HL-60/S4 (cell line): ENCODE data around the gene NFIX.

Source experiments
- in situ Hi-C: fragments of 300-500 bp; cut with MboI; formaldehyde crosslinking; loops from 2 replicates; pipeline ENCODE4 v1.14.3; 2022; ENCODE audit warnings: low sequenced_read_pairs

NFIX gene

DNA sequence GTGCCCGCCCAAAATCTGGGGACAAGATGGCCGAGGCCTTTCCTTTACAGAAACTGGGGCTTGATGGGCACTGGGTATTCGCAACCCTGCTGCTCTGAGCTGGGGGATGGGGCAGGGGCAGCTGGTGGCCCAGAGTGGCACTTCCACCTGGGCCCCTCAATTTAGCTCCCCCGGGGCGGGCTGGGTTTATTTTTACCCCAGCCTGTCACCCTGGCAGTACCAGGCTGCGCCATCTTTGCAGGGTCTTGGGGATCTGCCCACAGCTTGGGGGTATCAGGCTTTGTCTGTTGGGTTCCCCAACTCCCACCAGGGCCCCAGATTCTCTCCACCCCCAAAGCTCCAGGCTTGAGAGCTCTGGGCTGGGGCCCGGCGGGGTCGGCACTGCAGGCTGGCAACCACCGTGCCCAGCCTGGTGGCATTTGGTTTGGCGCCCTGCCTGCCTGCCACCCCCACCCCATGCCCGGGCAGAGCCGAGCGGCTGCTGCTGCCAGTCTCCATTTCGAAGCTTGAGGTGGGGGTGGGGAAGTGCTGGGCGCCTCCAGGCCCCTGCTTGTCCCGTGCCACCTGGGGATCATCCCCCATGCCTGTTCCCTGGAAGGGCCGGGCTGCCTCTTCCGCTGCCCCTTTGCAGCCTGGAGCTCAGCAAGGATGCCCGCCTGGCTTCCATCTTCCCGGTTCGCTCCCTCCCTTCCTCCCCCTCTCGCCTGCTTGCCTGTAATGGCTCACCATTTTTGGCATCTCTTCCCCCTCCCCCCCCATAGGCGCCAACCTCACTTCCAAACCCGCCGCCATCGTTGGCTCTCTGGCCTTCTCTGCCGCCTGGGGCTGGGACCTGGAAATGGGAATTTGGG is 11.4 kb downstream of the NFIX start:
- in situ Hi-C loops, result no loop called here

DNA sequence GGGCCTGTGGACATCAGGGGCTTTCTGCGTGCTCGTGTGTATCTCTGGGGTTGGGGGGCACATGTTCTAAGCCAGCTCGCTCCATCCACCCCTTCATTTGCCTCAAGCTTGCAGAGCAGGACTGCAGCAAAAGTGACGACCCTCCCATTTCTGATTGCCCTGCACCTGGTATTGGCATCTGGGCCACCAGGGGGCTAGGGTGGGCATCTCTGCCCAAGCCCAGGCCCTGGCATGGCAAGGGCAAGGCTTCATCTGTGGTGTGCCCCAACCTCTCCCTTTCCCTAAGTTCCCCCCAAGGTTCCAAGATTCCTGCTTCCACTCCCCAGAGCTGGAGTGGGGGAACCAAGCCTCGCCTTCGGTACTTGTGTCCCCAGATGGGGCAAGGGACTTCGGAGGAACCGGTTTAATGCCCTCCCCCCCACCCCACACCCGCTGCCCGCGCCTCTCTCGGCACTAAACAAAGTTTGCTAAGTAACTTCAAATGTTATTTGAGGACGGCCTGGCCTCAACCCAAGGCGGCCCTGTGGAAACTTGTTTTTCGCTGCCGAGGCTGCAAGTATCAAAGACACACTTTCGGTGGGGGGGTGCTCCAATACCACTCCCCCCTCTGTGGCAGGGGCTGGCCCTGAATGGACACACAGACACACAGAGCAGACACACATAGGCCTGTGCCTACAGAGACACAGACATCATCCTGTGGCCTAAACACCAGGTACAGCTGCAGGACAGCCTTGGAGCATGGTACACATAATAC is 12.2 kb downstream of the NFIX start:
- in situ Hi-C loops, result no loop called here

DNA sequence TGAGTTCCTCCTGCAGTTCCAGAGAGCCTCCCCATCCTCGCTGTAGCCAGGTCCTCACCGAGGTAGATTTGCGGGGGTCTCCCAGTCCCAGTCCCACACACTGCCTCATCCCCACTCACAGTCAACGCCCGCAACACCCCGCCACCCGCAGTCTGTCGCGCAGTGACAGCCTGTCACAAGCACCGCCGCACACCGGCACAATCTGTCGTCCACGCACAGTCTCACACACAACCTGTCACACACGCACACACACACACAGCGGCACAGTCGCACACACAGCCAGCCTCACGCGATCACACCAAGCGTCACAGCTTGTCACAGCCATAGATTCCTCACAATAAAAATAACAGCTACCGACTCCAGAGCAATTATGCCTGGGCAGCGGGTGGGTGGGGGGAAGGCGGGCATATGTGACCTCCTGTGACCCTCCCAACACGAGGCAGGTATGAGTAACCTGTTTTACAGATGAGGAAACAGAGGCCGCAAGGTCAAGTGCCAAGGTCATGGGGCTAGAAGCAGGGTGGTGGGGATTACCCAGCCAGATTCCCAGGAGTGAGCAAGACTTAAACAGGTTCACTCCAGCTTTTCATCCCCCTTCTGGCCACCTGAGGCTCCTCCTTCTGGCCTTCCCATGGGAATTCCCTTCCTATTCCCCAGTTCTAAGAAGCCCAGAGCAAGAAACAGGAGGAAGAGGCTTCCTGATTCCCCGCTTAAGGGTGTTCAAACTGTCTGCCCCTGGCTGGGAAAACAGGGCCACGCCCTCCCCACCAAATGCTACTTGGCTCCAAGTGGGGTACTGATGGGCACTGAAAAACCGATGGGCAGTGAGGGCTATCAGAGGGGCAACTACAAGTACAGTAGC is 13.9 kb downstream of the NFIX start:
- in situ Hi-C loops, result no loop called here

DNA sequence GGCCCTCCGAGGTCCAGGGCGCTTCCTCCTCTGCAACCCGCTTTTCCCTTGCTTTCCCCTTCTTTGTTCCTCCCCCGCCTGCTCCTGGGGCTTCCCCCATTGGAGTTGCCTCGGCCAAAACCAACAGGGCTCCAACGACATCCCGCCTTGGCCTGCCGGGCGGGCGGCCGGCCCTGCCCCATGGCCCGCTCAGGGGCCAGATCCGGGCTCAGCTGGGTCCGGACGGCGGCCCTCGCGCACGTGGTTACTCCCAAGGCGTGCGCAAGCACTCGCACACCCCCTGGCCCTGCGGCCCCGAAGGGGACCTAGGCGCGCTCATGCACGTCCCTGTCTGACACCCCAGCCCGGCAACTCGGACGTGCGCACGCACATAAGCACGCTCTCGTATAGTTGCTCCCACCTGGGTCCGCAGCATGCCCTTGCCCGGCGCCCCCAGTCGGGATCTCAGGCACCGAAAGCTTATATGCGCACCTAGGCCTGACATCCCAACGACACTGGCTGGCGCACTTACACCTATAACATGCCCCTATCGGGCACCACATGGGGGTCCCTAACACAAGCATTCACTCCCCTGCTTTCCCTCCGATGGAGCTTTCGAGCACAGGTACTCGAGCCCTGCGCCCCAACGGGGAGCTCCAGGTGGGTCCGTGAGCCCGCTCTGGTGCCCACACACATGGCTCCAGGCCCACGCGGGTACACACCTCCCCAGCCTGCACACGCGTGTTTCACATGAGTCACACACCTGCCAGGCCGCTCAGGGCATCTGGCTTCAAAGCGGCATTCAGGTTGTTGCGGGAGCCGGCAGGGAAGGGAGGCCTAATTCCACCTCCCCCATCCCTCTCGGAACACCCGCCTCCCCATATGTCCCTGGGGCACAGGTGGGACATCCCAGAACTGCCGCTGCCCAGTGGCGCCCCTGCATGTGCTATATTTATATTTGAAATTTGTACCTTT is 15.0 kb downstream of the NFIX start:
- in situ Hi-C loops, result no loop called here

DNA sequence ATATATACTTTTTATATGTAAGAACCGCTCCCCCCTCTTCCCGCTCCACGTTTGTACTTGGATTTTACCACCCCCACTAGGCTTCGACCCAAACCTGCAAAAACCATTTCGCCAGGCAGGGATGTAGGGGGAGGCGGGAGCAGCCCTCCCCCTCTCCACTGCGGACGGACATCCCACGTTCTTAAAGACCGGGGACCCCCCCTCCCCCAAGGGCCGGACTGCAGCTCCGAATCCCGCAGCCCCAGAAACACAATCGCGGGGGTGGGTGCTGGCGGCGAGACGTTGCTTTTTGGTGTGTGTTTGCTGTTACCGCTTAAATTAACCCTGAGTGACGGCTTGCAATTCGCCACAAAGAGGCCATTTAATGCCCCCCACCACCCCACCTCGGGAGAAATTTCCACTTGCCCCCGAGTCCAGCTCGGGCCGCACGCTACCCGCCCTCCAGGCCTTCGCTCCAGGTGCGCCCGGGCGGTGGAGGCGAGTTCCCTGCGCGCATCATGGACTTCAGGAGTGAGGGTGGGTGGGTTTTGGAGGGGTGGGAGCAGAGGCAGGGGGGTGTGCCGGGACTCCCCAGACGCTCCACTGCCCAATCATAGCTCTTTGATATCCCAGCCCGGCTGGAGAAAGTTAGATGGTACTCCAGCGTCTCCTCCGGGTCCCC is 15.8 kb downstream of the NFIX start:
- in situ Hi-C loops, result no loop called here

DNA sequence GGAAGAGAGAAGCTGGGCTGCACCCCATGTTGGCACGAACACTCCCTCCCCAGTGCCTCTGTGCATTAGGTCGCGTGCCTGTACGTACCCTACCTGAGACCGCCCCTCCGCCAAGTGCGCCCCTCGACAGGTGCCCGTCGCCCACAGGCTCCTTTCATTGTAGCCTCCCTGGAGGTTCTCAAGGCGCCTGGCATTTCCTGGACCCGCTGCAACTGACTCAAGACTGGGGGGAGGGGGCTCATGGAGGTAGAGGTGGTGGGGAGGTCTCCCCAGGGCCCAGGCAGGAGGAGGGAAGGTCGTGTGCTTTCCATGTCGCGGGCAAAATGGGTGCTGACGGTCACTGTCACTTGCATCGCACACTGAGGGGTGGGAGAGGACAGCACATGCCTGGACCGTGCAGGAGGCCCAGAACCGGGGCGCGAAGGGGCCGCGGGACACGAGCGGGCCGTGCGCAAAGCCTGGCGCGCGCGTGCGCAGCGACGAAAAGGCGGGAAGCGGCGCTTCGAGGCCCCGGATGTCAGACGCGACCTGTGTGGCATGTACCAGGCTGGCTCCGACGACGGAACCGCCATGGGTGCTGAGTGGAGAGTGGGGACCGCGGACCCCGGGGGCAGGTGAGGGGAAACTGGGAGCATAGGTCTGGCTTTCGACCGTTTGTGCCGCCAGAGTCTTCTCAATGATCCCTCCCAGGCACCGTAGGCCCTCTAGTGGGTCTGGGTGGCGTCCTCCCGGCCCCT is 16.5 kb downstream of the NFIX start:
- in situ Hi-C loops, result no loop called here

DNA sequence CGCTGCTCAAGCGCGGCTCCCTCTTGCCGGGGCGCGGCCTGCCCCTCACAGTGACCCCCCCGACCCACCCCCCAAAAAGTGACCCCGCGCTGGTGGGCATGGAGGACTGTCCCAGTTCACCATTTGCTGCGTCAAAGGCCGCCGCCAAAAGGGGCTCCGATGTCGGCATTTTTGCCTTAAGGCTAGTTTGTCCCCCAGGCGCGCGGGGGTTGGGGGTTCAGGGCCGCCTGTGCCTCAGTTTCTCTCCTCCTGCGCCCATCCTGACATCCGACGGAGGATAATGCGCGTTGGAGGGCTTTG is 17.1 kb downstream of the NFIX start:
- in situ Hi-C loops, result no loop called here

DNA sequence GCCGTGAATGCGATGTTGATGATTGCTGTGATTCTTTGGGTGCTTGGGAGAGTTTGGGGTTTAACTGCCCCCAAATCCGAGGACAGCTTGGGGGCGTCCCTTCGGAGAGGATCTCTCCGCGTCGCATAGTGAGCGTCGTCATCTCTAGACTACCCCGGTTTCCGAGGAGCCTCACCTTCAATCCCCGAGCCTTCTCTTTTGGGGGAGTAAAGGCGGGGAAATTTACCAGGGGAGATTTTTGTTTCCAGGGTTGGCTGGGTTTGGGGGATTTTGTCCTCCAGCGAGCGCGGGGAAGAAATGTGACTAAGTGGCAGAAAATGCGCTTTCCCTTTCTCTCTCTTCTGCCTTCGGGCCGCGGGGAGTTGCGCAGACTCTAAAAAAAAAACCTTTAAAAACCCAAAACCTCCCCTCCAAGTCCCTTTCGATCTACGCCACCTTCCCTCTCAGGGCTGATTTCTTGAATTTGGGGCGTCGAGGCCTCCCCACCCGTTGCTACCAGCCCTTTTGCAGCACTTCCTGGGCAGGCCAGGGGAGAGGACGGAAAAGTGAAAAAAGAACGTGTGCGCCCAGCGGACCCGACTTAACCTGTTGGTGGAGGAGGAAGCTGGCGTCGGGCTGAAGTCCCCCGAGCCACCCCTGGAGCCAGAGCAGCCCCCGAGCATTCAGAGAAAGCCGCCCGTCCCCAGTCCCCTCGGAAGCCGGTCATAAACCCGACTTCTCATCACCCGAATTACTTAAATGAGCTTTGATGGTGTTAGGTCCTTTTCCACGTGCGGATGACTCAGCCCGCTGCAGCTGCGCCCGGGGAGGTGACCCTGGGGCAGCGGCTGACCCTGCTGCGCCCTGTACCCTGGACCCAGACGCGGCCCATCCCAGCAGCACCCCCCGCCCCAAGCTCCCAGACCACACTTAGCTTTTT is 17.7 kb downstream of the NFIX start:
- in situ Hi-C loops, result no loop called here

DNA sequence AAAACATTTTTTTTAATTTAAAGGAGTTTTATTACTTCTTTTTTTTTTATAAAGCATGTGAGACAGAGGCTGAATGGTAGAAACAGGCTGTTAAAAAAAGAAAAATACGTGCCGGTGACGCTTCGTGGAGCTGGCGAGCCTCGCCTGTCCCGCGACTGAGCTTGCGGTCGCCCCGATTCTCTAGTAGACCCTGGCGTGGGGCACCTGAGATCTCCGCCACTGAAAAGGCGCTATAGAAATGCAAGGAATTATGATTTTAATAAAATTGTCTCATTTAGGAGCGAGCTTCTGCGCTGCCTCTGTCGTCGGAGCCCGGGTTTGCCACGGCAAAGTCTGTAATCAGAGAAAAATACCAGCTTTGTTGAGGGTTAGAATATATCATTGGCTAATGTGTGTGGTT is 18.4 kb downstream of the NFIX start:
- in situ Hi-C loops, result no loop called here

DNA sequence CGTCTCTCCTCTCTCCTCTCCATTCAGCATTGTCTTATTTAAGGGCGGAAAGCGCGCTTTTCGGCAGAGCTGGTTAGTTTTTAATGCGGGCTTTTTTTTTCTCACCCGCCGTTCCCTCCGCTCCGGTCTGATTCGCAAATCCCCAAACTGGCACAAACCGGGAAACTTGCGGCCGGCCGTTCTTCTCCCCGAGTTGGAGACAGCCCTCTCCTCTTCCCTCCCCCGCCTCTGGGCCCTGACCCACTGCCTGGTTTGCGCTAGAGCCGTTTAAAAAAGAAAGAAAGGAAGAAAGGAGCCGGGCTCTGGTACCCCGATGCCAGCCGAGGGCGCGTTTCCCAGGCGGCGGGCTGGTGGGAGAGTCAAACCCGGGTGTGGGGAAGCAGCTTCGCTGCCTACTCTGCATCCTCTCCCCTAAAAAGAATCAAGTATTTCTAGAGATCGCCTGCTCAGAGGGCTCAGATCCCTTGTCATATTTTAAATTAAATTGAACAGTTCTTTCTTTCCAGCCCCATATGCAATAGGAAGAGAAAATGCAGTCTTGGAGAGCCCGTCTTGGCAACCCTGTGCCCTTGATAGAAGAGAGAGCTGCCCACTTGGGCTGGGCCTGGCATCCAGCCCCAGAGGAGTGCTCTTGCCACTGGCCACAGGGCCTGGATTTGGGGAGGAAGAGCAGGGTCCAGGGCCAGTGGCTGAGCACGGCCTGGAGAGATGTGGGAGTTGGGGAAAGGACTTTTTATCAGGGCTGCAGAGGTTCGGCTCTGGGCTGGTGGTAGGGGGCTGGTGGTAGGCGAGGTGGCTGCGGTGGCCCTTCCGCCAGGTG is 19.0 kb downstream of the NFIX start:
- in situ Hi-C loops, result no loop called here

DNA sequence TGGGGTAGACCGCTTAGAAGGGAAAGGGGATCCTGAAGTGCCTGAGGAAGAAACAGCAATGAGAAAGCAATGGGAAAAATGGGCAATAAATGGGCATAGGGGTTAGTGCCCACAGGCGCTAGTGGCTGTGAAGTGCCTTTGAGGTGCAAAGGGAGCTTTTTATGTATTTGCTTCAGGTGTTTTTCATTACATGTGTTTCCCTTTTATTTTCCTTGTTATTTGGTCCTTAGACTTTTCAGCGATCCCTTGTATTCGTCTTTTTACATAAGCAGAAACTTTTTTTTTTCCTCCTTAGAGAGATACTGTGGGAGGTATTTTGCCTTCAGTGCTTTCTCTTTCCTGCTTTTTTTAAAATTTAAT is 19.6 kb downstream of the NFIX start:
- in situ Hi-C loops, result no loop called here

DNA sequence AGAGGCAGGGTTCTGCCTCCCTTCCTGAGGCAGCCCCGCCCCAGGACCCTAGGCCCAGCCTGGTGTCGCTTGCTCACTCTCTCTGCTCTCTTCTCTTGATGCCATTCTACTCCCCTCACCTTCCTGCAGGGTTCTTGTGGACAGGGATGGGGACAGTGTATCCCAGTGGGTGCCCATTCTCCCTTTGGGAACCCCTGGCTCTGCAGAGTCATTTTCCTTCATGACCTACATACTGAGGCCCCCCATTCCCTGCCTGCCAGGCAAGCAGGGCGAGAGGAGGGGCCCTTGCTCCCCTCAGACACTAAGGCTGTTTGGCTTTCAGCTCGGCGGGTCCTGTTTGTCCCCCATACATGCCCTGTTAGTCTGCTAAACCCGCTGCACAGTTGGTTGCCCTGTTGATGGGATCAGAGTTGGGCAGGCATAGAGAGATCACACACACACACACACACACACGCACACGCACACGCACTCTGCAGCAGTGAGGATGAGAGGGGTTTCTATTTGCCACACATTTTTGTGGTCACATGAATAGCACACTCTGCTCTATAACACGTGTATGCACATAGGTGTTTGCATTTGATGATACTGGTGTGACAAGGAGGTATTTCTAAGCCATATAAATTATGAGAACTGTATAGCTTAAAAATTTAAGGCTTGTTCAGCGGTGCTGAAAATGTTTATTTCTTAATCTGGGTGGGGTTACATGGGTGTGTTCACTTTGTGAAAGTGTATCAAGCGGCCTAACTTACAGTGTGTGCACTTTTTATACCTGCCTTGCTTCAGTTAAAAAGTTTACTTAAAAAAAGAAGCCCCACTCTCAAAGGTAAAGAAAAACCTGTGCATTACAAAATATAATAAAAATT is 20.3 kb downstream of the NFIX start:
- in situ Hi-C loops, result no loop called here

DNA sequence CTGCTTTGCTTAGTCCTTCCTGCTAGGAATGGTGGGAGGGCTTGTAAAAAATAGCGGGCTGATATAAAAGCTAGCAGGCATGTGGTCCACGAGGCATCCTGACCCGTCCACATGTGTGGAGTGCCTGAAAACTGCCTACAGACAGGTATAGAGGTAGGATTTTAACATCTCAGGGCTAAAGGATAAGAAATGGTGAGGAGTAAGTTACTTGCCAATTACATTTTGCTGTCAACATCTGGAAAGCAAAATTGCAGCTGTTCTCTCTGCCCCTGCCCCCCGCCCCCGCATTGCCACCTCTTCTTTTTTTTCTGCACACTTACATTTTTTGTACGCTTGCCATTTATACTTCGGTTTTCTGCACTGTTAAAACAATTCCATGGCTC is 21.0 kb downstream of the NFIX start:
- in situ Hi-C loops, result no loop called here

DNA sequence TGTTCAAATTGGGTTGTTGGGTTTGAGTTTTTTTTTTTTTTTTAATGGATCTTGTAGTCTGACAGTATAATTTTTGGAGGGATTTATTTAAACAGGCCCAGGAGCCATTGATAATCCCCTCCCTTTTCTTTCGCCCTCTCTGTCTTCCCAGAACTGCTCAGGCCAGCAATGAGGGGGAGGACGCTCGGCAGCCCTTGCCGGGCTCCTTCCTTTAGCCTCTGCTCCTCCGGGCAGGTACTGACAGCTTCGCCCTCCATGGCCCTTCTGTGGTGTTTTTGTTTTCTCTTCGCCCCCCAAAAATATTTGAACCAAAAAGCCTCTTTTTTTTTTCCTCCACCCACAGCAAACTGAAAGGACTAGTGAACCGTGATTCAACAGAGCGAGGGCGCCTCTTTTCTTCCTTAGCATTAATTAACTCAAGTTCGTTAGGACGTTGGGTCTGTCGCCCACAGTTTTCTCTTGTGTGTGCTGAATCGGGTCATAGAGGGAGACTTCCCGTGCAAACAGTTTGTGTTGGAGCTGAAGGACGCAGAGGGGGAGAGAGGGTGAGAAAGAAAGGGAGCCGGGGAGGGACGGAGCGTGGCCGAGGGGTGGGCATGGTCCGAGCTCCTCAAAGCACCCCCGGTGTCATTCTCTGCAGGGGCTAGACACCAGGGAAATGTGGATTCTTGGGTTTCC is 21.5 kb downstream of the NFIX start:
- in situ Hi-C loops, result no loop called here

DNA sequence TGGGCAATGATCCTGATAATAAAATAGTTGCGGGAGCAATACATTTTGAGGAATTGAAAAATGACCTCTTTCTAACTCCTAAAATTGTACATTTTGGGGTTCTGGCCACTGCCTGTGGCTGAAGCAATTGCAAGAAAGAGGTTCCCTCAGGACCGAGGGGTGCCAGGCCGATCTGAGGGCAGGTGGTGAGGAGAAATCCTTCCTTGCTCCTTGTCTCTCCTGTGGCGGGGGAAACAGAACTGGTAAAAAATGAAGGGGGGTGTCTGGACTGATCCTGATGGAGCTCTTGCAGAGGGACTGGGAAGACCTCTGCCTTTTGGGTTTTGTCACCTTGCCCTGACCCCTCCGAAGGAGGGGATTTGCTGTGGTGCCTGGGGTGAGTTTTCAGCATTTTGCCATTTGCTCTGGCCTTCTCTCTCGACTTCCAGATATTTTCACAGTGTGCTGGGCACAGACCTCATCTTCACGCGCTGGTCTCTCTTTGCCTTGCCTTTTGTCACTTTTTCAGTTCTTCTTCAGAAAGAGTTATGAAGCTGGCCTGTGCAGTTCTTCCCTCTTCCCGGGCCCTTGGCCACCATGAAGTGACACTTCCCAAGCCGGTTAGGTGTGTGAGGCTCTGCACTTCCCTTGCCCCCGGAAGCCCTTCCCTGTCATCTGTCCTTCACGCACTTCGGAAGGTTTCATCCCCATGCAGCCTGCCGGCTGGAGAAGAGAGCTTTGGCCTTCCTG is 22.2 kb downstream of the NFIX start:
- in situ Hi-C loops, result no loop called here
